B cell (primary cell): ENCODE measurements around the gene MGAT5.

ENCODE experiments used
- CTCF ChIP-seq: fragments of 200-600 bp; IDR thresholded peaks from one replicate; pipeline ENCODE4 v1.8.0; 2022; ENCODE audit warnings: antibody characterized with exemption, mild to moderate bottlenecking
- EZH2 ChIP-seq: IDR thresholded peaks from 2 replicates; pipeline ENCODE4 v1.6.1; 2012; ENCODE audit warnings: borderline replicate concordance, low read depth, mild to moderate bottlenecking, moderate library complexity, low read length; ENCODE audit not compliant: insufficient read depth, poor library complexity, severe bottlenecking

- no peak for TF ChIP-seq CTCF
- no peak for TF ChIP-seq EZH2
These were observed 209.2 kb downstream of the MGAT5 start for GRCh38 chr2:134462791-134463698.
